NK-92 treated with Interleukin-12 subunit alpha and Interleukin-12 subunit beta, amount 100 ng/mL, for 24 hours (cell line): ENCODE measurements around the gene ZFAND4.
A peak's percentile ranks its signal among the peaks of the same experiment; 100 is the strongest.
"Not testable (repeated sequence)": the region's sequence is repeated elsewhere in the genome, so short reads cannot be mapped to it uniquely, and the experiment has no call there.

Experiments used
- DNase-seq: peaks from one replicate; lab custom pipeline; 2025; lab: John Stamatoyannopoulos, UW

ZFAND4 gene

DNA sequence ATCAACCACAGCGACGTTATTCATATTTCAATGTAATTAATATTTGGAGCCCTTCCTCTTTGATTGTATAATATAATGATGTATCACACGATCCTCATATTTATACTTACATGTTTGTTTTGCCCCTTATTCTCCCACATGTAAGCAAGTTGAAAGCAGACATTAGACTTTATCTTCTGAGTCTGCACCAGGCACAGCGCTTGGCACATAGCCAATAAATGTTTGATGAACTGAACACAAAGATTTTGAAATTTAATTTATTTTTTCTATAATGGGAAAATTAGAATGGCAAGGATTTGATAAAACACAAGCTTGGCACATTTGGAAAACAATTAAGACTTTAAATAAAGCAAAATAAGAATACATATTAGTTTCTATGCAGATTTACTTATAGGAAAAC lies 31.6 kb downstream of the ZFAND4 start:
- DNase-seq = no peak

DNA sequence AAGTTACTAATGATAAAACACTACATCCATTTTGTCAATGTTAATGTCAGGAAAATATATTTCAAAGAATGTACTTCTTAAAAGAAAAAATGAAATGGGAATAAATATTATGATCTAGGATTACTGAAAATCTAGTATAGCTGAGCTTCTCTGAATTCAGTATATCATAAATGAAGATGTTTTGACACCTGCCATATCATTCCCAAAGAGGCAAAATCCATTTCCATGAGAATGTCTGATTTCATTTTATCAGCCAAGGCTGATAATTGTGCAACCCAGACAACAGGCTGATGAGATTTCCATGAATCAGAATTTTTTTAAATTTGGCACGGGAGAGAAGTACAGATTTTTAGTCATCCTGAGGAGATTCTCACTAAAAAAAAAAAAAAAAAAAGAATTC lies 32.5 kb downstream of the ZFAND4 start:
- no peak for DNase-seq

DNA sequence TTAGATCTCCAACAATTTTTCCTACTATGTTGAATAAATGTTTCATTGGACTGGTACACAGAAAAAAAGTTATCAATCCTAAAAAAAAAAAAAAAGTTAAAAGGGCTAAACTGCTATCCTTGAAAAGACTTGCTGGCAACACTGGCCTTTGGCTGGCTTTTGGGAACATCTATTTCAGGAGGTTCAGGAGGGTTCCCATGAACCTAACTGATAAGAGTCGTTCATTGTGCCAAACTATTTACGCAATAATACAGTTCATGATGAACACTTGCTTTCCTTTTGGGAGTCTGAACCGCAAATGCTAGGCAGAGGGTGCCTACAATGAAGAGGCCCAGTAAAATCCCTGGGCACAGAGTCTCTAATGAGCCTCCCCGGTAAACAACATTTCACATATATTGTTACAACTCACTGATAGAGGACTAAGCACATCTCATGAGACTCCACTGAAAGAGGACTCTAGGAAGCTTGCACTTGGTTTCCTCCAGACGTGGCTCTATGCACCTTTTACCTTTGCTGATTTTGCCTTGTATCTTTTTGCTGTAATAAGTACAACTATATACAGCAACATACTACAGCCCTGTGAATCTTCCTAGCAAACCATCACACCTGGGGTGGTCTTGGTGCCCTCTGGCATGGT lies 45.0 kb downstream of the ZFAND4 start:
- no peak for DNase-seq

DNA sequence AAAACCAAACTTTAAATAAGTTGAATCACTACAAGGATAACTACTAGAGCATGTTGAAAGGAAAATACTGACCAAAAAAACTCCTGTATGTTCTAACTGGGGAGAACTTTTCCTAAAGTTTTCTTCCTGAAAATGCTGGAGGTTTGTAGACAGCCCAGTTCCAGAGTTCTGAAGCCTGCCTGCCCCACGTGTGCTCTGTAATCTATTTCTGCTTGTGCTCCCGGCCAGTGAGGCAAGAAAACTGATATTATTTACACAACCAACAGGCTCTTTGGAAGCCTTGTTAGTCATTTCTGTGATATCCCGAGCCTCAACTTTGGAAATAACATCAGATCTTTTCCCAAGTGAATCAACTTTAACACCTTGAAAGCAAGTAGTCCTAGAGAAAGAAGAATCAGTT lies 46.7 kb downstream of the ZFAND4 start:
- DNase-seq = no peak

DNA sequence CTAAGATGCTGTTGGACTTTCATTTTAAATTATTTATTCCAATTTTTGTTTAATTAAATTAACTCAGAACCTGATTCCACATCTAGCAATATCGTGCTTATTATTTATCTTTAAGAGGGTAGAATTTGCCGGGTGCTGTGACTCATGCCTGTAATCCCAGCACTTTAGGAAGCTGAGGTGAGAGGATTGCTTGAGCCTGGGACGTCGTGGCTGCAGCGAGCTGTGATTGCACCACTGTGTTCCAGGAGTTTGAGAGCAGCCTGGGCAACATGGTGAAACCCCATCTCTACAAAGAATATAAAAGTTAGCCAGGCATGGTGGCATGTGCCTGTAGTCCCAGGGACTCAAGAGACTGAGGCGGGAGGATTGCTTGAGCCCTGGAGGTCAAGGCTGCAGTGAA lies 47.8 kb downstream of the ZFAND4 start:
- no peak for DNase-seq

DNA sequence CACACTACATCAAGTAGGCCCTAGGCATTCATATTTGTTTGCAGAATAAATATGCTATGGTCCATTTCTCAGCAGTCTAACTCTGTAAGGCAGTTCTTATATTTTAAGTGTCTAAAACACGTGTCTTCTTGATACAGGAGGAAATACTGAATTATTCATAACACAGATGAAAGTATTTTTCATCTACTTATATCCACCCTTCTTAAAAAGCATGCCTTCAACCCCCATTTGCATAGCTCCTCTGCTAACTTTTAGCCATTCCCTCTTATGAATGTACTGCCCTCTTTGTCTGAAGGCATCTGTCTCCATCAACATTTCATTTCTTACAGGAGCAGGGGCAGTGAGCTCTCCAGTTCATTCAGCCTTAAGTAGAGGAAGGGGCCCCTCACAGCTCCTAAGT lies 57.7 kb downstream of the ZFAND4 start:
- DNase-seq = no peak

DNA sequence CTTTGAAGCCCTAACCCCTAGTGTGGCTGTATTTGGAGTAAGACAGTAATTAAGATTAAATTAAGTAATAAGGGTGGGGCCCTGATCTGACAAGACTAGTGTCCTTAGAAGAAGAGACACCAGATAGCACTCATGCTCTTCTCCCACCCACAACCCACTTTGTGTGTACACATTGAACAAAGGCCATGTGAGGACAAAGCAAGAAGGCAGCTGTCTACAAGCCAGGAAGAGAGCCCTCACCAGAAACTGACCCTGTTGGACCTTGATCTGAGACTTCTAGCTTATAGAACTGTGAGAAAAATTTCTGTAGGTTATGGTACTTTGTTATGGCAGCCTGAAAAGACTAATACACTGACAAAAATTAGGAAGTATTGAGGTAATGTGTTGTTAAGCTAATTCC lies 59.8 kb downstream of the ZFAND4 start:
- no peak for DNase-seq

DNA sequence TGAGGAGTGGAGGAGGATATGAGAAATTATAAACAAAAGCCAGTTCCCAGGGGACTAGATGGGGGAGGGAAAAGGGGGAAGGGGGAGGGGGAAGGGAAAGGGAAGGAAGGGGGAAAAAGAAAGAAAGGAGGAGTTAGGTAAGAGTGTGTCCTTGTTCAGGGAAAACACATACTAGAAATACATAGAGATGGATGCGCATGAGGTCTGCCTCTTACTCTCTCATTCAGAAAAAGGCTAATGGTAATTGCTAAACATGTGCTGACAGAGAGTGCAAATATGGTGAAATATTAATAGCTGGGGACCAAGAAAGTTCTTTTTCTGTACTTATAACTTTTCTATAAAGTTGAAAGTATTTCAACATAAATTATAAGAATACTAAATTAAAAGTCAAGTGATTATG lies 64.5 kb downstream of the ZFAND4 start:
- no peak for DNase-seq

DNA sequence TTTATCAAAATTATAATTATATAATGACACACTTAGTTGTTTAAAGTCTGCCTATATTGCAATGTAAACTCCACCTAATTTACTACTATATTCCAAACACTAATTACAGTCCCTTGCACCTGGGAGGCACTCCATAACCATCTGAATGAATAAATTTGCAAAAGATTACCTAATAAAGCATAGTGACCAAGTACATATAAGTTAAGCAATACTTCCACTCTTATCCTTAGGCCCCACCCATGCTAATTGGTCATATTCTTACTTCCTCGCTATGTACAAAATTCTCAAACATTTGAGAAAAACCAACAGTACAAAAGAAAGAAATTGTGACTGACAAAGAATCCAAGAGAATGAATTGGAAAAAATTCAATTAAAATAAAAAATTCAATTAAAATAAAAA lies 65.3 kb downstream of the ZFAND4 start:
- no peak for DNase-seq

DNA sequence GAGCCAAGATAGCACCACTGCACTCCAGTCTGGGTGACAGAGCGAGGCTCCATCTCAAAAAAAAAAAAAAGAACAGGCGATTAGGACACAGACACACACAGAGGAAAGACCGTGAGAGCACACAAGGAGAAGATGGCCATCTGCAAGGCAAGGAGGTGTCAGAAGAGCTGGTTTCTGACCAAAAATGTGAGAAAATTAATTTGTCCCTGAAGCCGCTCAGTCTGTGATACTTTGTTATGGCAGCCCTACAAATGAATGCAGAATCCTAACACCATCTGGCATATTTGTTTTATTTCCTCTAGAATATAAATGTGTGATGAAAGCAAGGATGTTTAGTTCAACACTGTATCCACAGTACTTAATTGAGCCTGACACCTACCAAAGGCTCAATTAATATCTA lies 69.7 kb downstream of the ZFAND4 start:
- DNase-seq = no peak

DNA sequence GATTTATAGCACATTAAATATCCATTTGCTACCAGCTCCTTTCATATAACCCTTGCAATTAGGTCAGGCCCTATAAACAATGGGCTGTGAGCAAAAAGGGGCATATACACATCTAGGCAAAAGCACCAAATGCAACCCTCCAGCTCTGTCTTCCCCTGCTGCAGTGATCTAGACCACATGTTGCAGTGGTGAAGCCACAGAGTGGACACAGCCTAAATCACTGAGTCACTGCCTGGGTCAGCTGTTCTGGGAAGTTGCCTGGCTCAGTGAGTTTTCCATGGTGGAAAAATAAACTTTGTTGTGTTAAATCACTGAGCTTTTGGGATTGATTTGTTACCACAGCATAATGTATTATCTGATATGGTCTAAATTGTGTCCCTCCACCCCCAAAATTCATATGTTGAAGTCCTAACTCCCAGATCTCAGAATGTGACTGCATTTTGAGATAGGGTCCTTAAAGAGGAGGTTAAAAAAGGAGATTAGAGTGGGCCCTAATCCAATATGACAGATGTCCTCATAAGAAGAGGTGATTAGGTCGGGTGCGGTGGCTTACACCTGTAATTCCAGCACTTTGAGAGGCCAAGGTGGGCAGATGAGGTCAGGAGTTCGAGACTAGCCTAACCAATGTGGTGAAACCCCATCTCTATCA lies 70.4 kb downstream of the ZFAND4 start:
- no peak for DNase-seq

DNA sequence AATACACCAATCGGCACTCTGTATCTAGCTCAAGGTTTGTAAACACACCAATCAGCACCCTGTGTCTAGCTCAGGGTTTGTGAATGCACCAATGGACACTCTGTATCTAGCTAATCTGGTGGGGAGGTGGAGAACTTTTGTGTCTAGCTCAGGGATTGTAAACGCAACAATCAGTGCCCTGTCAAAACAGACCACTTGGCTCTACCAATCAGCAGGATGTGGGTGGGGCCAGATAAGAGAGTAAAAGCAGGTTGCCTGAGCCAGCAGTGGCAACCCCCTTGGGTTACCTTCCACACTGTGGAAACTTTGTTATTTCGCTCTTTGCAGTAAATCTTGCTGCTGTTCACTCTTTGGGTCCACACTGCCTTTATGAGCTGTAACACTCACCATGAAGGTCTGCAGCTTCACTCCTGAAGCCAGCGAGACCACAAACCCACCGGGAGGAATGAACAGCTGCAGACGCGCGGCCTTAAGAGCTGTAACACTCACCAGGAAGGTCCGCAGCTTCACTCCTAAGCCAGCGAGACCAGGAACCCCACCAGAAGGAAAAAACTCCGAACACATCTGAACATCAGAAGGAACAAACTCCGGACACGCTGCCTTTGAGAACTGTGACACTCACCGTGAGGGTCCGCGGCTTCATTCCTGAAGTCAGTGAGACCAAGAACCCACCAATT lies 71.2 kb downstream of the ZFAND4 start:
- not testable (repeated sequence) for DNase-seq

DNA sequence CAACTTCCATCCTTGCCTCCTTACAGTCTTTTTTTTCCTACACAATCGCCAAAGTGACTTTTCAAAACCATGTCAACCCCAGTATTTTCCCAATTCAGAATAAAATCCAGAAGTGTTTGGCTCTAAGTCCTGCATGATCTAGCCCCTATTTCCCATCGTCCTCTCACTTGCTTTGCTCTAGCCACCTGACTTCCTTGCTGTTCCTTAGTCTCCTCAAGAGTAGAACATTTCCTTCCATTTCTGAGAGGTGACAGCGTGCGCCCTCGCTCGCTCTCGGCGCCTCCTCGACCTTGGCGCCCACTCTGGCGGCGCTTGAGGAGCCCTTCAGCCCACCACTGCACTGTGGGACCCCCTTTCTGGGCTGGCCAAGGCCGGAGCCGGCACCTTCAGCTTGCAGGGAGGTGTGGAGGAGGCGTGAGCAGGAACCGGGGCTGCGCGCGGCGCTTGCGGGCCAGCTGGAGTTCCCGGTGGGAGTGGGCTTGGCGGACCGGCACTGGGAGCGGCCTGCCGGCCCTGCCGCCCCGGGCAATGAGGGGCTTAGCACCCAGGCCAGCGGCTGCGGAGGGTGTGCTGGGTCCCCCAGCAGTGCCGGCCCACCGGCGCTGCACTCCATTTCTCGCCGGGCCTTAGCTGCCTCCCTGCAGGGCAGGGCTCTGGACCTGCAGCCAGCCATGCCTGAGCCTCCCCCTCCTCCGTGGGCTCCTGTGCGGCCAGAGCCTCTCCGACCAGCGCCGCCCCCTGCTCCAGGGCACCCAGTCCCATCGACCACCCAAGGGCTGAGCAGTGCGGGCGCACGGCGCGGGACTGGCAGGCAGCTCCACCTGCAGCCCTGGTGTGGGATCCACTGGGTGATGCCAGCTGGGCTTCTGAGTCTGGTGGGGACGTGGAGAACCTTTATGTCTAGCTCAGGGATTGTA lies 72.0 kb downstream of the ZFAND4 start:
- not testable (repeated sequence) for DNase-seq

DNA sequence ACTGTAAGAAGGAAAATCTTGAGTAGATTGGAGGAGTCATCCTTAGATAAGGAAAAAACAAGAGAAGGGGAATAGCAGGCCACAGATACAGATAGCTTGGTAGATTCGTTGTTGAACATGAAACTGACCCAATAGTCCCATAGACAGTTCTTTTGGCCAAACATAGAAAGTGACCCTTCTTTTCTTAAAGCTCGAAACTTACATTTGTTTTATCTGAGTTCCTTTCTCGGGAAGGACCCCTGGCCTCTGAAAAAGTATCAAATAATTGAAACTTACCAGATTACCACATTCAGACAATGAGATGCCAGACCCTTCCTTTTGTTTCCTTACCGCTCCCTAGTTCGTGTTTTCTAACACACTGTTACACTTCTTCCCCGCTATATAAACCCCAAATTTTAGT lies 72.9 kb downstream of the ZFAND4 start:
- no peak for DNase-seq

DNA sequence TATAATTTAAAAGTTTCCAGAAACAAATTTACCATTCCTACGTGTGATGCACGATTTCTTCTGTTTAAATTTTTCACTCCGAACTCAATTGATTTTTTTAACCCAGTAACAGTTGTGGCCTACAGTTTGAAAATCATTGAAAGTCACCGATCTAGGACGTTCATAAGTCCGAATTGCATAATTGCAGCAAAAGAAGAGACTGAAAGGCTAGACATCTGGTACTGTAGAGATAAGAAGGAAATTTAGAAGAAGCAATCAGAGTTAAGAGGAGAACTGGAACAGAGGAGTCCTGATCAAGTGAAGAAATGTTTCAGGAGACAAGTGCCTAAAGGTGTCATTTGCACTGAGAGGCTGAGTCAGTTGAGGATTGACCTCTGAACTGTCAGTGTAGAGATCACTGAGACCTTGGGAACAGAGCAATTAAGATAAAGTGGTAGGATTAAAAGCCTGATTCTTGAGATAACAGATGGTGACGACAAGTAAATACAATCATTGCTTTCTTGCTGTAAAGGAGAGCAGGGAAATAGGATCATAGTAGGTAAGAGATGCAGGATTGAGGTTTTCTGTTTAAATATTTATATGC lies 73.5 kb downstream of the ZFAND4 start:
- DNase-seq = no peak

DNA sequence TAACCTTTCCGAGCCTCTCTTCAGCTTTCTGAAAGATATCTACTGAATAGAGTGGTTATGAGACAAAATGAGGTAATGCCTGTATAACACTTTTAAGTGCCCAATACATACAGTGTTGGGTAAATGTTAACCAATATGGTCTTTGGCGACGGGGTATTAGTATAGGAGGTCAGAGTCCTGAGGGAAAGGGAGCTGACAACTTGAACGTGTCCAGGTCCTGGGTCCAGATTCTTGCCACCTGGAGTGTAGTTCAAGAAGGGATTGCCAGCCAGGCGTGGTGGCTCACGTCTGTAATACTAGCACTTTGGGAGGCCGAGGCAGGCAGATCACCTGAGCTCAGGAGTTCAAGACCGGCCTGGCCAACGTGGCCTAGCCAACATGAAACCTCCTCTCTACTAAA lies 76.0 kb downstream of the ZFAND4 start:
- no peak for DNase-seq

DNA sequence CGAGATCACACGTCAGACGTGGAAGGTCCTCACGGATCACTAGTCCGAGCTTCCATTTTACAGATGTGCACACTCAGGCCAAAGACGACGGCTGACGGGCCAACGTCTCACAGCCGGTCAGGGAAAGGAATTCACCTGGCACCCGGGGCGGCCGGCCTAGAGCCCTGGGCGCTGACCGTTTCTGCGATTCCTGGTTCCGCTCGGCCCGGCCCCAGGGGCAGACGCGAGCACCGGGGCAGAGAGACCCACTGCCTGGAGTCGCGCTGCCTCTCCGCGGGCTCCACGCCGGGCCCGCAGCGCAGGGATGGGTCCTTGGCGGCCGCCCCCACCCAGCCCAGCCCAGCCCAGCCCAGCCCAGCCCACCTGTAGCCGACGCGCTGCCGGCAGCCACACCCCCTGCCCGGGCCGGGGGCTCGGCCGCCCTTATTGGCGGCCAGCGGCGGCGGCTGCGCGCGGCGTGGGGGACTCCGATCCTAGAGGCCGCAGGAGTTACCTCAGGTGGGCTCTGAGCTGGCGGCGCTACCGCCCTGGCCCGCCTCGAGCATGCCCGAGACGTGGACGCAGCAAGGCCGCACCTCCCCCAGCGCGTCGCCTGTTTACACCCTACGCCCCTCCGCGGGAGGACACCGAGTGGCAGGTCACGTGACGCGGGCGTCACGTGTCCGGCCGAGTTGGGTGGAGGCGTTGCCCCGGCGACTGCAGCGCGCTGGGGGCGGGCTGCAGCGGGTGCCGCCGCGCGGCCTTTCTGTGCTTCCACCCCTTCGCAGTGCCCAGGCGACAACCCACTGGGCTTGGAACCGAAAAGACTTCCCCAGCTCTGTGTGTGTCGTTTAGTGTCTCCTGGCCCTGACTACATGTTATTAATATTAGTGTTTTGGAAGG lies 78.1 kb downstream of the ZFAND4 start:
- peak; percentile 63 for DNase-seq

DNA sequence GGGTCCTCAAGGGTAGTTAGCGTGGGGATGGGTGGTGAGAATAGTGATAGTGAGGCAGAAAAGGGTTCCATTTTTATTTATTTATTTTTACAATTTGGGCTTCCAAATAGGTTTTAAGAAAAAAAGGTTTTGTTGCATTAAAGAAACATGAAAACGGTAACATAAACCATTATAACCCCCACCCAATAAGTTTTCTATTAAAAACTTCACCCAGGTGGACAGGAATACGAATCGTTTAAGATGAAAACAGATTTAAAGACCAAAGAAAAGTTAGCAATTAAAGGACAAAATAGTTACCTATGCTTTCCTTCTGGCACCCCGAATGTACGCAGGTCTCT lies 78.7 kb downstream of the ZFAND4 start:
- no peak for DNase-seq

DNA sequence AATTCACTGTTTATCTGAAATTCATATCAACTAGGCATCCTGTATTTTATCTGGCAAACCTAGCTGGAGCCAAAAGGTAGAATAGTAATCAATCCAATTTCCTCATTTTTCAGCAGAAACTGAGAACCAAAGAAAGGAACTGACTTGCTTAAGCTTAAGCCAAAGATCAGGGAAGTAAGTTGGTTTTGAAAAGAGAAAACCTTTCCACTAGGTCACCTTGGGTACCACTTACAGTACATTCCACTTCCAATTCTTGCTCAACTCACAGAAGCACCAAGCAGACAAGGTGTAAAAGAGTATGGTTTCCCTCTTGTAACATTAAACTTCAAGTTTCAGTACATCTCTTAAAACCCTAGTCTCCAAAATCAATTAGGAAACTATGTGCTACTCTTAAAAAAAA lies 79.6 kb downstream of the ZFAND4 start:
- no peak for DNase-seq

DNA sequence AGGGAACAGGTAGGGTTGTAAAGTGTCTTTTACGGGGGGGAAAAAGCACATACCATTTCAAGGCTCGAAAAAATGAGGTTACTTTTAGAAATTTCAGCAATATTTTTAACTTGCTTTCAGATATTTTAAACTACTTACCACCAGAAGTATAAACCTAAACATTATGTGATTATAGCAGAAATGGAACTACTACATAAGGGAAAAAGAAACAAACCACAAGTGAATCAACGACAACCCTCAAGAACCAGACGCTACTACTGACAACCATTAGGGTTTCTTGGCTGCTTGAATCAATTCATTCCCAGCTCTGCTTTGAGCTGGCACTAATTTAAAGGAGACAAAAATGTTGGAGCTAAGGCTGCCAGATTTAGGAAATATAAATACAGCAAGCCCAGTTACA lies 80.1 kb downstream of the ZFAND4 start:
- no peak for DNase-seq

DNA sequence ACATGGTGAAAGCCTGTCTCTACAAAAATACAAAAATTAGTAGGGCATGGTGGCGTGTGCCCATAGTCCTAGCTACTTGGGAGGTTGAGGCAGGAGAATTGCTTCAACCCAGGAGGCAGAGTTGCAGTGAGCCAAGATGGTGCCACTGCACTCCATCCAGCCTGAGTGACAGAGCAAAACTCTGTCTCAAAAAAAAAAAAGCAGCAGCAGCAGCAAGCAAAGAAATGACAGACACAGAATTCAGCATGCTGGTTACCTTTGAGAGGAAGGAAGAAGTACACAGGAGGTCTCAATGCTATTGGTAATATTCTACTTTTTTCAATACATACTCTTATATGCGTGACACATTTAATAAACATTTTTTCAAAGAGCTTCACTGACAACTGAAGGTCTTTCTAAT lies 81.3 kb downstream of the ZFAND4 start:
- no peak for DNase-seq
